Measurements from ENCODE around the gene TCP1. TPM values are rescaled to one million over a fixed set of nuclear protein-coding genes. Genes with fewer than 3 reads are reported as not detected.

Gene TCP1
- total RNA-seq, 1 donor from 2014 or later = 254 TPM

DNA sequence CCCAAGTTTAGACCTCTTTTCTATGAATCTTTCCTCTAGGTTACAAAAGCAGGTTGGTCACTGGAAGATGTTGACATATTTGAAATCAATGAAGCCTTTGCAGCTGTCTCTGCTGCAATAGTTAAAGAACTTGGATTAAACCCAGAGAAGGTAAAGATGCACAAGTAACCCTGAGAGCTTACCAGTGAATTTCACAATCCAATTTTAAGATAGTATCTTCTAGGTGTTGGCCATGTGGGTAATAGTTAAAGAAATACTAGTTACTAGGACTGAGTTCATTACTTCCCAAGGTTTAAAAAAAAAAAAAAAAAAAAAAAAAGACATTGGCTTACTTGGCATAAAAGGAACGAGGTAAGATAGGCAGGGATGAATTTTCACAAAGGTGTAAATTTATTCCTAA lies 11.3 kb downstream of the TCP1 start:
- DNase-seq = no peak
- Mint-ChIP-seq H3K27me3 (ENCODE audit: unreplicated experiment) (no peaks in the 10 kb centered on the region), H3K27ac (ENCODE audit: unreplicated experiment) (no peak overlapping the region), H3K36me3 (ENCODE audit: unreplicated experiment) (no peaks in the 10 kb centered on the region), H3K9me3 (ENCODE audit: unreplicated experiment) (no peaks in the 10 kb centered on the region), H3K4me1 (ENCODE audit: low read depth, unreplicated experiment) (peaks cover 1% of the 10 kb centered on the region), H3K4me3 (ENCODE audit: unreplicated experiment) (no peak overlapping the region)
- TF ChIP-seq, protein P1, sequence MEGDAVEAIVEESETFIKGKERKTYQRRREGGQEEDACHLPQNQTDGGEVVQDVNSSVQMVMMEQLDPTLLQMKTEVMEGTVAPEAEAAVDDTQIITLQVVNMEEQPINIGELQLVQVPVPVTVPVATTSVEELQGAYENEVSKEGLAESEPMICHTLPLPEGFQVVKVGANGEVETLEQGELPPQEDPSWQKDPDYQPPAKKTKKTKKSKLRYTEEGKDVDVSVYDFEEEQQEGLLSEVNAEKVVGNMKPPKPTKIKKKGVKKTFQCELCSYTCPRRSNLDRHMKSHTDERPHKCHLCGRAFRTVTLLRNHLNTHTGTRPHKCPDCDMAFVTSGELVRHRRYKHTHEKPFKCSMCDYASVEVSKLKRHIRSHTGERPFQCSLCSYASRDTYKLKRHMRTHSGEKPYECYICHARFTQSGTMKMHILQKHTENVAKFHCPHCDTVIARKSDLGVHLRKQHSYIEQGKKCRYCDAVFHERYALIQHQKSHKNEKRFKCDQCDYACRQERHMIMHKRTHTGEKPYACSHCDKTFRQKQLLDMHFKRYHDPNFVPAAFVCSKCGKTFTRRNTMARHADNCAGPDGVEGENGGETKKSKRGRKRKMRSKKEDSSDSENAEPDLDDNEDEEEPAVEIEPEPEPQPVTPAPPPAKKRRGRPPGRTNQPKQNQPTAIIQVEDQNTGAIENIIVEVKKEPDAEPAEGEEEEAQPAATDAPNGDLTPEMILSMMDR (IDR thresholded peaks at IDR 0.05; ENCODE audit: partially characterized antibody, unreplicated experiment) = no peak

DNA sequence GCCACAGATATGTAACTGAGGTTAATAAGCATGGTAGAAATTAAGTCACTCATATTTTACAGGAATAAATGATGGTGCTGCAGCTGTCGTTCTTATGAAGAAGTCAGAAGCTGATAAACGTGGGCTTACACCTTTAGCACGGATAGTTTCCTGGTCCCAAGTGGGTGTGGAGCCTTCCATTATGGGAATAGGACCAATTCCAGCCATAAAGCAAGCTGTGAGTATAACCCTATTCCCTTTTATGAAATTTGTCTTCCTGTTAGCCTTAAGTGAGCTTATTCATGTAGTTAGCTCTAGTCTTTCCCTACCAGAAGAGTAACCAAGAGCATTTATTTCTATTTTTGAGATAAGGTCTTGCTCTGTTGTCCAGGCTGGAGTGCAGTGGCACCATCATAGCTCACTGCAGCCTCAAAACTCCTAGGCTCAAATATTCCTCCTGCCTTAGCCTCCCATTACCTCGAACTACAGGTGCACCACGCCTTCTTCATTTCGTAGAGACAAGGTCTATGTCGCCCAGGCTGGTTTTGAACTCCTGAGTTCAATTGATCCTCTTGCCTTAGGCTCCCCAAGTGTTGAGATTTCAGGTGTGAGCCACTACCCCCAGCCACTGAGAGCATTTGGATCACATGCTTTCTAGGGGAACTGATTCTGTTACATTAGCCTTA lies 12.0 kb downstream of the TCP1 start:
- H3K36me3 Mint-ChIP-seq (ENCODE audit: unreplicated experiment) = no peaks in the 10 kb centered on the region

DNA sequence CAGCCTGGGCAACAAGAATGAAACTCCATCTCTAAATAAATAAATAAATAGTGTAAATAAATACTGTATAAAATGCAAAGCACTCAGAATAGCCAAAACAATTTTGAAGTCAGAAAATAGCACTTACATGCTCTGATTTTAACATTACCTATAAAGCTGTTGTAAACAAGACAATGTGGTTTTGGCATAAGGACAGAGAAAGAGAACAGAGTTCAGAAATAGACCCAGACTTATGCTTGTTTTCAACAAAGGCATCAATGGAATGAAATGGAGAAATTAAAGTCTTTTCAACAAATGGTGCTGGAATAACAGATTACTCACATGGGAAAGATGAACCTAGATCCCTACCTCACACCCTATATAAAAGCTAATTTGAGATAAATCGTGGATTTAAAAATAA lies 17.2 kb downstream of the TCP1 start:
- Mint-ChIP-seq H3K9me3 (ENCODE audit: unreplicated experiment) (peaks cover 4% of the 10 kb centered on the region), H3K27ac (ENCODE audit: unreplicated experiment) (no peak overlapping the region), H3K4me3 (ENCODE audit: unreplicated experiment) (no peak overlapping the region), H3K27me3 (ENCODE audit: unreplicated experiment) (peaks cover 2% of the 10 kb centered on the region), H3K4me1 (ENCODE audit: low read depth, unreplicated experiment) (no peaks in the 10 kb centered on the region), H3K36me3 (ENCODE audit: unreplicated experiment) (peaks cover 13% of the 10 kb centered on the region)
- no peak for DNase-seq
- TF ChIP-seq, protein P1 (IDR thresholded peaks at IDR 0.05; ENCODE audit: partially characterized antibody, unreplicated experiment) = no peak

More for the DNA sequence above, 12.0 kb downstream of the TCP1 start:
- Mint-ChIP-seq H3K27me3 (ENCODE audit: unreplicated experiment) (no peaks in the 10 kb centered on the region), H3K4me1 (ENCODE audit: low read depth, unreplicated experiment) (peaks cover 1% of the 10 kb centered on the region), H3K9me3 (ENCODE audit: unreplicated experiment) (no peaks in the 10 kb centered on the region), H3K27ac (ENCODE audit: unreplicated experiment) (no peak overlapping the region), H3K4me3 (ENCODE audit: unreplicated experiment) (no peak overlapping the region)
- TF ChIP-seq, protein P1 (IDR thresholded peaks at IDR 0.05; ENCODE audit: partially characterized antibody, unreplicated experiment) = no peak
- no peak for DNase-seq

DNA sequence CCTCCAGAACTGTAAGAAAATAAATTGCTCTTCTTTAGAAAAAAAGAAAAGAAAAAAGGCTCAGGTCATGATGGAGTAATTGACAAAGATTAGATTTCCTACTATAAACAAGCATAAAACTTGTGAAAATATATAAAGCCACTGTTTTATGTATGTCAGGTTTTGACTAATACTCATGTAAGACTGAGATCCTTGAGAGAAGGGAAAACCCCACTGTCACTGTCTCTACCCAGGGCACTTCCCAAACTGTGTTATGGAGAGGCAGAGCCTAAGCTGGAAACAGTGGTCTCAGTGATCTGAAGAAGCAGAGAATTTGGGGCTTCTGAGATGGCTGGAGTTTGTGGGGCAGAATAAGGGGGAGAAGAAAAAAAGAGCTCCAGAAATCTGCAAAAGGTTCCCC lies 19.9 kb downstream of the TCP1 start:
- DNase-seq = no peak
- Mint-ChIP-seq H3K27ac (ENCODE audit: unreplicated experiment) (no peak overlapping the region), H3K4me1 (ENCODE audit: low read depth, unreplicated experiment) (peaks cover 1% of the 10 kb centered on the region), H3K27me3 (ENCODE audit: unreplicated experiment) (peaks cover 2% of the 10 kb centered on the region), H3K36me3 (ENCODE audit: unreplicated experiment) (peaks cover 13% of the 10 kb centered on the region), H3K9me3 (ENCODE audit: unreplicated experiment) (peaks cover 4% of the 10 kb centered on the region), H3K4me3 (ENCODE audit: unreplicated experiment) (no peak overlapping the region)
- TF ChIP-seq, protein P1 (IDR thresholded peaks at IDR 0.05; ENCODE audit: partially characterized antibody, unreplicated experiment) = no peak

DNA sequence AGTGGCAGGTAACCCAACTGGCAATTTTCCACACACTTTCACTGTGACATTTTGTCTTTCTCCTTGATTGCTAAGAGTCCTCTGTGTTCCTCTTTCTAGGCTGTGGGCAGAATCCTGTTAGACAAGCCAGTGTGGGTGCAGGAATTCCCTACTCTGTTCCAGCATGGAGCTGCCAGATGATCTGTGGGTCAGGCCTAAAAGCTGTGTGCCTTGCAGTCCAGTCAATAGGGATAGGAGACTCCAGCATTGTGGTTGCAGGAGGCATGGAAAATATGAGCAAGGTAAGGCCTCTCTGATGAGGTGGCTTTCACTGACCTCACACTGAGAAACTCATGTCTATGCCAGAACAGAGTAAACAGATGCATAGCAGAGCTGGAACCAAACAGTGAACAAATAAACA lies 22.5 kb downstream of the TCP1 start:
- TF ChIP-seq, protein P1 (IDR thresholded peaks at IDR 0.05; ENCODE audit: partially characterized antibody, unreplicated experiment) = no peak
- Mint-ChIP-seq H3K9me3 (ENCODE audit: unreplicated experiment) (peaks cover 6% of the 10 kb centered on the region), H3K4me1 (ENCODE audit: low read depth, unreplicated experiment) (peaks cover 1% of the 10 kb centered on the region), H3K27me3 (ENCODE audit: unreplicated experiment) (peaks cover 10% of the 10 kb centered on the region), H3K4me3 (ENCODE audit: unreplicated experiment) (no peak overlapping the region), H3K27ac (ENCODE audit: unreplicated experiment) (no peak overlapping the region), H3K36me3 (ENCODE audit: unreplicated experiment) (peaks cover 13% of the 10 kb centered on the region)
- no peak for DNase-seq
